Testis (tissue), 2 donors: Measurements from ENCODE around the gene LUZP1.

Experiments used
- CTCF ChIP-seq, 3 experiments: fragments of 450-650 bp in 2 of 3; fragments of 200-600 bp in 1 of 3; sonication (generic) in 1 of 3; IDR thresholded peaks; one replicate each; pipeline ENCODE4 v1.5.1; 2016 to 2019; ENCODE audit warnings: antibody characterized with exemption in 3 of 3, mild to moderate bottlenecking in 2 of 3, moderate library complexity in 1 of 3
- POLR2A ChIP-seq: fragments of 450-650 bp; IDR thresholded peaks from one replicate; pipeline ENCODE4 v1.6.1; 2017; ENCODE audit warnings: antibody characterized with exemption, mild to moderate bottlenecking, moderate library complexity

DNA sequence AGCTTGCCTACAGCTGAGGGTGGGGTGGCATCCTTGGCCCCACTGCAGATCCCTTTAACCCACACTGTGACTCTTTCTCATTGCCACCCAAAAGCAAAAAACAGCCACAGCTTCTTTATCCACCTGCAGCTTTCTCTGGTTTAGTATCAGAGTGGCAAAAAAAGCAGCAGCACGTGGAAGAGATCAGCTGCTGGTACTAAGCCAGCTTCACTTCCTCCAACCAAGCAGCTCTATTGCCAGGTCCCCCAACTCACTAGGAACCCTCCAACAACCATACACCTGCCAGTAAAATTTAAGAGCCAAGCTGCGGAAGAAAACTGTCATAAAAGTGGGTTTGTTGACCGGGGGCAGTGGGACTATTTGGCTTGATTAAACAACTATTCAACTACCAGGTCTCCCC lies 83.0 kb downstream of the LUZP1 start:
- TF ChIP-seq CTCF (IDR thresholded peaks at IDR 0.05) (no peak), POLR2A (no peak)
